HG03354 (cell line): Measurements from ENCODE around the gene DIS3.
"Not testable (repeated sequence)": the region's sequence is repeated elsewhere in the genome, so short reads cannot be mapped to it uniquely, and the experiment has no call there.

Experiments
- ATAC-seq: cut with Tn5 transposase; IDR thresholded peaks from one replicate; pipeline ENCODE4 v1.9.1; 2021; ENCODE audit warnings: mild to moderate bottlenecking; ENCODE audit not compliant: unreplicated experiment, poor library complexity, severe bottlenecking

DIS3 gene

DNA sequence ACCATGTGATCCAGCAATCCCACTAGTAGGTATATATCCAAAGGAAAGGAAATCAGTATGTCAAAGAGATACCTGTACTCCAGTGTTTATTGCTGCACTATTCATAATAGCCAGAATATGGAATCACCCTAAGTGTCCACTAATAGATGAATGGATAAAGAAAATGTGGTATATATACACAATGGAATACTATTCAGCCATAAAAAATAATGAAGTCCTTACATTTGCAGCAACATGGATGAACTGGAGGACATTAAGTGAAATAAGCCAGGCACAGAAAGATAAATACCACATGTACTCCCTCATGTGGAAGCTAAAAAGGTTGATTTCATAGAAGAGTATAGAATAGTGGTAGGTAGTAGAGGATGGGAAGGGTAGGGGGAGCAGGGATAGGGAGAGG is 30.5 kb downstream of the DIS3 start:
- ATAC-seq: no peak

- ATAC-seq: peak; percentile 46
Observed at GRCh38 chr13:72745260-72745659, 36.4 kb downstream of the DIS3 start.

DNA sequence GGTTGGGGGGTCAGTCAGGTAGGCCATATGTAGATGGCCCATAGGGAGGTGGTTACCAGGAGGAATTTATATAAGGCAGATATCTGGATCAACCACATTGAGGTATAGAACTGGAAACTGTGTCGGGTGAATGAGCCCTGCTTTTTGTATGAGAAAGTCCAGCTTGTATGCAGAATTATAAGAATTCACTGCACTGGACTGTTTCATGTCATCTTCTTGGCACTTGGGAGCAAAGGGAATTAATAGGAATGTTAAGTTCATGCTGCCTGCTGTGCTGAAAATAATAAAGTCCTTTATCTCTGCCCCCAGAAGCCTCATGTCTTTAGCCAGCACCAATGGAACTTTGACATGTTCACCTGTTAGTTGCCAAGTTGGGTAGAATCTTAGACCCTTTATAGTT is 41.7 kb downstream of the DIS3 start:
- no peak for ATAC-seq

DNA sequence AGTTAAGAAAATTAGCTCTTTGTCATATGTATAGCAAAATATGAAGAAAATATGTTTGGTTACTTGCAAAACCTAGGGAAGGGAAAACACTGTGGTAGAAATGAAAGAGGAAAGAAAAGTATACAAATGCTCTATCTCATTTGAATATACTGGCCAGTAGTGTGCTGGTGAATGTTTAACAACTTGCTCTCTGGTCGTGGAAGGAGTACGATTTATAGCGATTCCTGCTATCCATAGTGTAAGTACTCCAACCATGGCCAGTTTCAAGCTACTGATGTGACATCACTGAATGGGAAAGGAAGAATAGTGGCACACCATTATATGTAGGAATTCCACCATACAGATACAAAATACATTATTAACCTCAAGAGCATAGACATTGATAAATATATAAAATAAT is 44.7 kb downstream of the DIS3 start:
- ATAC-seq: no peak

GRCh38 chr13:72728290-72728605 is 53.5 kb downstream of the DIS3 start:
- ATAC-seq: no peak

- peak; percentile 94 for ATAC-seq
Observed at GRCh38 chr13:72727417-72728289, 54.0 kb downstream of the DIS3 start, which contains the start of the genes BORA and MZT1. BORA (plus strand) TSS chr13:72727923; CDS start chr13:72728941, 1,018 bp downstream. MZT1 (minus strand) TSS chr13:72727629; CDS start chr13:72727602, 27 bp downstream.

GRCh38 chr13:72726726-72727416 is 54.8 kb downstream of the DIS3 start:
- peak; percentile 37 for ATAC-seq

GRCh38 chr13:72726185-72726584 is 55.5 kb downstream of the DIS3 start:
- not testable (repeated sequence) for ATAC-seq

DNA sequence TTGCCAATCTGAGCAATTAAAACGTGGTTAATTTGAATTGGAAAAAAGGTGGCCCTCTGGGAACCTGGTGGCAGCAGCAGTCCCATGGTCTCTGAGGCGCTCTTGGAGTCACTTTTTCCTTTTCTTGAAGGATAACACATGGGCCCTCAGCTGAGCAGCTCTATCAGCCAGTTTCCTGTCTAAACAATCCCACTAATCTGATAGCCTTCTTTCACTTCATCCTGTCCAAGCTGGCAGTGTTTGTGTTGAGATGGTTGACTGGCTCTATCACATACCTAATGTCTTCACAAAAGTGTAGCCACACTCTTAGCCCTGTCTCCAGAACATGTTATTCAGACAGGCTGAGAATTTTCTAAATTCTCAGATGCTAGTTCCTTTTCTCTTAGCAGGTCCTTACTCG is 64.9 kb downstream of the DIS3 start:
- ATAC-seq: no peak
